ENCODE results near the gene RND2.
"Not testable (repeated sequence)": the region's sequence is repeated elsewhere in the genome, so short reads cannot be mapped to it uniquely, and the experiment has no call there.

Gene RND2, protein sequence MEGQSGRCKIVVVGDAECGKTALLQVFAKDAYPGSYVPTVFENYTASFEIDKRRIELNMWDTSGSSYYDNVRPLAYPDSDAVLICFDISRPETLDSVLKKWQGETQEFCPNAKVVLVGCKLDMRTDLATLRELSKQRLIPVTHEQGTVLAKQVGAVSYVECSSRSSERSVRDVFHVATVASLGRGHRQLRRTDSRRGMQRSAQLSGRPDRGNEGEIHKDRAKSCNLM

DNA sequence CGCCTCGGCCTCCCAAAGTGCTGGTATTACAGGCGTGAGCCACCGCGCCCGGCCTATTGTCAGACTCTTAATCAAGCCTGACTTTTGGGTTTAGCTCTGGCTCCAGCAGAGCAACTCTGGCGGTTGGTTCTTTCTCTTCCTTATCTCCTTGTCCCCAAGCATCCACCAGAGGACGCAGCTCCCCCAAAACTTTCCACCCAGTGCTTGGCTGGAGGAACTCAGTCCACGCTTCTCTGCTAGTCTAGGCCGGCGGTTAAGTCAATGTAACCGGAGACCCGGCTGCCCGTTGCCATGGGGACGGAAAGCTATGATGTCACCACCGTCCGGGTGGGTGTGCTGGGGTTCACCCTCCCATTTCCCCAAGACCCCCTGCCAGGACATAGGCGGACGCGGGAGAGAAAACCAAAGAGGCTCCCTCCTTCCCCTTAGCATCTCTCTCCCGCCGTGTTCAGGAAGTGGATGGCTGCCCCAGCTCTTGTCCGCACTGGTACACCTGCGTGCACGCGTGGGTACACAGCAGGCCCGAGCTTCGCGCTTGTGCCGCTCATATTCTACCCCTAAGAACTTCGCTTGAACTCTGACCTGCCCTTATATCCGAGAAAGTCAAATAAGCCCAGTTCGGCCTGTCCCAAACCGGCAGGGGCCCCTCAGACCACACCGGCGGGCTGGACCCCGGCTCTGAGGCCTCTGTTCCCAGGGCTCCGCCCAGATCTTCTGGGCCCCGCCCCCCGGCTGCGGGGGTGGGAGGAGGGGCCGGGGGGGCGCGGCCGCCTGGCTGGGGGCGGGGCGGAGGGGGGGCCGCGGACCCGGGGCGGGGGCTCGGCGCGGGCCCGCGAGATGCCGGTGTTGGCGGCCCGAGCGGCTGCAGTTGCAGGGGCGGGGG is at the start of gene RND2:
RND2 (plus strand) TSS at position 825 of the 883 bp plus-strand sequence. CDS start 117 bp downstream, outside the sequence.
- peak; percentile 47 to 74 (median 66) for DNase-seq (ENCODE audit: low read depth in 3 of 3)

DNA sequence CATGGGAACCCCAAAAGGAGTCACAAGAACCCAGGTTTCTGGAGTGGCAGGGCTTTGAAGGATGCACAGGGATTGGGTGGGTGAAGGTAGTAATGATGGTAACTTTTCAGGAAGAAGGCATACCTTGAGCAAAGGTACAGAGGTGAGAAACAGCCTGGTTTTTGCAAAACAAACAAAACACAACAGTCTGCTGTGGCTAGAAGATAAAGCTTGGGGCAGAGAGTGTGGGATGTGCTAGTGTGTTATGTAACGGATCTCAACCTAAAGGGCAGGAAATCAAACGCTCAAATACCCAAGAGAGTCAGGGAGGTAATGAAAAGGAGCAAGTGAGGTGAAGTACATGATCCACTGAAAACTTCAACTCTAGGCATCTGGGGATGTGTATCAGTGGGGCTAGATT is 49.8 kb upstream of the RND2 start:
- DNase-seq (ENCODE audit: low read depth in 3 of 3): no peak

GRCh38 chr17:42975701-42976100 is 49.3 kb upstream of the RND2 start:
- not testable (repeated sequence) for DNase-seq (ENCODE audit: low read depth in 3 of 3)

DNA sequence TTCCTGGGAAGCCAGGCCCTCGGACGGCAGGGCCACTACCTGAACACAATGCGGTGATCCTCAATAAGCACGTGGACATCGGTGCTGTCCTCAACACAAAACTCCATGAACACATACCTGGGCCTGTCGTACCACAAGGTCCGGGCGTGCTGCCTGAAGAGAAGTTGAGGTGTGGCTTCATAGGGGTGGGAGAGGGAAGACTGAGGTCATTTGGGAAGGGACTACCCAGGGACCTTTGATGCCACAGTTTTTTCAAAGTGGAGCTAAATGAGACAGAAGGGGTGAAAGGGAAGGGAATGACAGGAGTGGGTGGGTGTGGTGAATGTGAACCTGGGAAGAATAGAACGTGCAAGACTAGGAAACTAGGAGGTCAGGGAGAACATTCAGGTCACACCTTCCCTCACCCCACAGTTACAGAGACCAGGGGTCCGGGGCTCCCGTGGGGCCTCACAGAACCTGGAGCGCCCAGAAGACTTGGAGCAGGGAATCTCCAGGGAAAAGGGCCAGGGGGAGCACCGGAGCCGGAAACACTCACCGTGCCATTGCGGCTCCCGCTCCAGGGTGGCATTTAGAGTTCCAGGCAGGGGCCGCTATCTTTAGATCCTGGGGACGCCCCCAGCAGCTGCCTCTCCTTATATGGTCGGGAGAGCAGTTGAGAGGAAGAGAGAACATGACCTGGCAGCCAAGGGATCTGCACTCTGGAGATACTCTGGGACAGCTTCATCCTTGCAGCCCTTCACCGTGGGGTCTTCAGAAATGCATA is 45.3 kb upstream of the RND2 start, which contains the start of gene PTGES3L:
PTGES3L (minus strand) TSS at position 570 of the 763 bp plus-strand sequence; CDS start at position 543, 27 bp downstream.
- DNase-seq (ENCODE audit: low read depth in 3 of 3): peak in 1 of 3 donors; percentile 10

- peak; percentile 84 to 93 (median 85) for DNase-seq (ENCODE audit: low read depth in 3 of 3)
These were observed 44.7 kb upstream of the RND2 start, which contains the start of gene RUNDC1 for GRCh38 chr17:42980274-42980765. Gene RUNDC1 (plus strand): TSS chr17:42980565. CDS start chr17:42980577, 12 bp downstream.

DNA sequence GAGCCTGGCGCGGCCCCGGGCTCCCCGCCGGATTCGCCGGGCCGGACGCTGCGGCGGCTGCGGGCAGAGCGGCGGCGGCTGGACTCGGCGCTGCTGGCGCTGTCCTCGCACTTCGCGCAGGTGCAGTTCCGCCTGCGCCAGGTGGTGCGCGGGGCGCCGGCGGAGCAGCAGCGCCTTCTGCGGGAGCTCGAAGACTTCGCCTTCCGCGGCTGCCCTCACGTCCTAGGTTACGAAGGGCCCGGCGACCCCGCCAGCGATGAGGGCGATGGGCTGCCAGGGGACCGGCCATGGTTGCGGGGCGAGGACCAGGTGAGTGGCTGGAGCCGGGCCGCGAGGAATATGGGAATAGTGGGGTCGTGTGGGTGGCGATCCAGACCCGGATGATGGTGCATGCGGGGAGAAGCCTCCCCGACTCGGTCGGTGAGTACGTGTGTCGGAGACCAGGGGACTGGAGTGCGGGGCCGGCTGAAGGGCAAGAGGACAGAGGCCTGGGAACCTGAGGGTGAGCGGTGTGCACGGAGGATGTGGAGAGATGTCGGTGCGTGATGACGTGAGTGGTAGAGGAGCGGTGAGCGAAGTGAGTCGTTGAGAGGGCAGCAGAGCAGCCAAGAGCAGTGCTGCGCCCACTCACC is 44.1 kb upstream of the RND2 start:
- DNase-seq (ENCODE audit: low read depth in 3 of 3): peak in 2 of 3 donors; percentile 57 to 63

DNA sequence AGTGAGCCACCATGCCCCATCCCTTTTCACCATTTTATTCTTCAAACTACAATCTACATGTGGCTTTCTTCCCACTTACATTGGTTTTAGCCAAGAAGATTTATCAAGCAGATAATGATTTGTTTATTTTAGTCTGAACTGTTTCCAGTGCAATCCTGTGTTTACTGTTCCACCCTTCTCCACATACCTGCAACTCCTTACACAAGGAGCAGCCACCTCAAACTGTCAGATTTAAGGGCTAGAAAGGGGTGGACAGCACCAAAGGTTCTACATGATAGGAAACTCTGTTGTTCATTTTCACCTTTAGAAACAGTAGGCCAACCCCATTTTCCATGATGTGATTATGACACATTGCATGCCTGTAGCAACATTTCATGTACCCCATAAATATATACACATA is 42.8 kb upstream of the RND2 start:
- no peak for DNase-seq (ENCODE audit: low read depth in 3 of 3)

DNA sequence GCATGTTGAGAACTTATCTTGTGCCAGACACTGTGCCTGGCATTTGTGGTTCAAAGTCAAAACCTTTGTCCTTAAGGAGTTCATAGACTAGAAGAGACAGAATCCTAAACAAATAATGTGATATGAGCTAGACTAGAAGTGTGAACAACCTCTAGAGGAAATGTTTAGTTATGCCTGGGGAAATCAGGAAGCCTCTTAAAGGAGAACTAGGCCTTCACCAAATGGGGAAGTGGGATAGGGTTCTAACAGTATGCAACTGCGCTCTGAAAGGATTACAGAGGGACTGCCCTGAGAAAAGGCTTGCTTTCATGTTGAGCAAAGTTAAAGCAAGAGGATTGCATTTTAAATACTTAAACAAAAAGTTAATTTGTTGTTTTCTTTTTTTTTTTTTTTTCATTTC is 39.8 kb upstream of the RND2 start:
- no peak for DNase-seq (ENCODE audit: low read depth in 3 of 3)

DNA sequence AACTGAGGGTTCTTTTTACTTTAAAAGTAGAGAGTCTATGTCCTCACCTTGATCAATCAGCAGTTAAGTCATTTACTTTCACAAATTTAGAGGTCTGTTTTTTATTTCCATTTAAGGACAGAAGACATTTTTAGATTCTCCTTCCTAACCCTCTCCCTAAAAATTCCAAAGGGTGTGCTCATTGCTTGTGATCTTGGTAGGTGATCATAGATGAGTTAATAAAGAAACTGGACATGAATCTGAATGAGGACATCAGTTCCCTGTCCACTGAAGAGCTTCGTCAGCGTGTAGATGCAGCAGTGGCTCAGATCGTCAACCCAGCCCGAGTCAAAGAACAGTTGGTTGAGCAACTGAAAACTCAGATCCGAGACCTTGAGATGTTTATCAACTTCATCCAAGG is 35.9 kb upstream of the RND2 start:
- no peak for DNase-seq (ENCODE audit: low read depth in 3 of 3)

- DNase-seq (ENCODE audit: low read depth in 3 of 3): no peak
These were observed 35.0 kb upstream of the RND2 start for GRCh38 chr17:42989726-42990652.

DNA sequence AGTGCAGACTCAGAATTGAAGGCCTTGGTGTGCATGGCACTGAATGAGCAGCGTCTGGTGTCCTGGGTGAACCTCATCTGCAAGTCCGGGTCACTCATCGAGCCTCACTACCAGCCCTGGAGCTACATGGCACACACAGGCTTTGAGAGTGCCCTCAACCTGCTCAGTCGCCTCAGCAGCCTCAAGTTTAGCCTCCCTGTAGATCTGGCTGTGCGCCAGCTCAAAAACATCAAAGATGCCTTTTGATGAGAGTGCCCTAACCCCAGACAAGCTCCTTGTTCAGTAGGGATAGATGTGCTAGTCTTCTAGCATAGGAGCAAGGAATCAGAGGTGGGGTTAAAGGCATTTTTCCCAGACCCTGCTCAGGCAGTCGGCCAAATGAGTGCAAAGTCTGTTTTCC is 33.6 kb upstream of the RND2 start:
- no peak for DNase-seq (ENCODE audit: low read depth in 3 of 3)

GRCh38 chr17:42992872-42993271 is 32.2 kb upstream of the RND2 start:
- no peak for DNase-seq (ENCODE audit: low read depth in 3 of 3)

DNA sequence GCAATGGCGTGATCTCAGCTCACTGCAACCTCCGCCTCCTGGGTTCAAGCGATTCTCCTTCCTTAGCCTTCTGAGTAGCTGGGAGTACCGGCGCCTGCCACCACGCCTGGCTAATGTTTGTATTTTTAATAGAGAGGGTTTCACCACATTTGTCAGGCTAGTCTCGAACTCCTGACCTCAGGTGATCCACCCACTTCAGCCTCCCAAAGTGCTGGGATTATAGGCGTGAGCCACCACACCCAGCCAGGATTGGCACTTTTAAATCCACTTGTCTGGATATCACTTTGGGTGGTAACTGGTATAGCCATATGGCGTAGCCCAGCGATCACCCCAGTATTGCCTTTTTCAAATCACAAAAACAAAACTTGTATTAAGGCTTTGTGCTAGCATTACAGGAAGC is 31.1 kb upstream of the RND2 start:
- not testable (repeated sequence) for DNase-seq (ENCODE audit: low read depth in 3 of 3)

DNA sequence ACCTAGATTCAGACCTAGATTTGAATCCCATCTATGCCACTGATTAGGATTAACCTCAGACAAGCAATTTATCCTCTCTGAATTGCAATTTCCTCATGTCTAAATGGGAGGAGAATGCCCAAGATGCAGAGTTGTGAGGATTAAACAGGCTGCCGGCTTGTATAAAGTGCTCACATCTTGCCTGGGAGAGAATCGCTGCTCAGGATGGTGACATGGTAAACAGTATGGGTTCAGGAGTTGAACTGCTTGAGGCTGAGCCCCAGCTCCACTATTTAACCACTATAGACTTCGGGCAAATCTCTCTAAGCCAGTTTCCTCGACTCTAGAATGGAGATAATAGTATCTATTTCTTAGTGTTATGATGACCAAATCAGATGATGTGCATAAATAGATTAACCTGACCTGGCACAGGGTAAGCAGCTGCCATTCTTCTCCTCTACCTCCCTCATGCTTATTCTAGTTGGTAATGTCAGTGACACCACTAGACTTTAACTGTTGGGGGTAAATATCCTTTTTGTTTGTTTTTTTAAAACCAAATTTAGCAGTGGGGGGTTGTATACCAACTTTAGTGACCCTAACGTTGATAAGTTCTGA is 27.5 kb upstream of the RND2 start:
- no peak for DNase-seq (ENCODE audit: low read depth in 3 of 3)

DNA sequence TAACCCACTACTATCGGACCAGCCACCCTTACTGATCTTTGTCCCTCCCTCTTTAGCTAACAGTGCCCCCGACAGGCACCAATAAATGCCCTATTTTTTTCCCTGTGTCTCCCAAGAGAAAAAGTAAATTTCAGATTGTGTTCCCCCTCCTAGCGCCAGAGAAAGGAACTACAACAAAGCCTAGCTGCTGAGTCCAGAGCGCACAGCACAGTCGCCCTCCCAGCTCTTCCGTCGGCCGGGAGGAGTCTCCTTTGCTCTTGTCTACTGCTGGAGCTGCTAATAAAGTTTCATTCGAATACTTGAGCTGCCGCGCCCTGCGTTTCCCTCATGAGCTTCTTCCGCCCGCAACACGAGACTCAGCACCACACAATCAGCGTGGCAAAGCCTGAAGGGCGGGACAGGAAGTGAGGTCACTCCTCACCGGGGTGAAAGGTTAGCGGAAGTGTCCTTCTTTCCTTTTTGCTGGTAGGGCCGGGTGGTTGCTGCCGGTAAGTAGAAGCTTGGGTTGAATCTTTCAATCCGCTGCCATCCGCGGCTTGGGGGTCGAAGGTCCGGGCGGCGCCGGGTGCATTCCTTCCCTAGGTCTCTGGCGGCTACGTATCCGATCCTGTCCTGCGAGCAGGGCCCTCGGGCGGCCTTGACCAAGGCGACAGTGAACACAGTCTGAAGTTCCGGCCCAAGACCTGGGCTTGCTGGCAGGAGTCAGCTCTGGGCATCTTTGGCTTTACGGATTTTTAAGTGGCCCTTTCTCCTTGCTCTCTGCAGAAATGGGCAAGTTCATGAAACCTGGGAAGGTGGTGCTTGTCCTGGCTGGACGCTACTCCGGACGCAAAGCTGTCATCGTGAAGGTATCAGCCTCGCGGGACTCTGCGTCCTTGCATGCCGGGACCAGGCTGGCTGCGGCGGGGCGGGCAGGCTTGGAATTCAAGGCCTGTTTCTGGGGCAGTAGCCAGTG is 26.8 kb upstream of the RND2 start, which contains the start of gene RPL27:
RPL27 (plus strand) TSS at position 436 of the 955 bp plus-strand sequence; CDS start at position 768, 332 bp downstream.
- peak; percentile 91 to 95 (median 91) for DNase-seq (ENCODE audit: low read depth in 3 of 3)

GRCh38 chr17:42999003-42999525 is 26.0 kb upstream of the RND2 start:
- DNase-seq (ENCODE audit: low read depth in 3 of 3): no peak

GRCh38 chr17:43000894-43001293 is 24.1 kb upstream of the RND2 start:
- not testable (repeated sequence) for DNase-seq (ENCODE audit: low read depth in 3 of 3)

DNA sequence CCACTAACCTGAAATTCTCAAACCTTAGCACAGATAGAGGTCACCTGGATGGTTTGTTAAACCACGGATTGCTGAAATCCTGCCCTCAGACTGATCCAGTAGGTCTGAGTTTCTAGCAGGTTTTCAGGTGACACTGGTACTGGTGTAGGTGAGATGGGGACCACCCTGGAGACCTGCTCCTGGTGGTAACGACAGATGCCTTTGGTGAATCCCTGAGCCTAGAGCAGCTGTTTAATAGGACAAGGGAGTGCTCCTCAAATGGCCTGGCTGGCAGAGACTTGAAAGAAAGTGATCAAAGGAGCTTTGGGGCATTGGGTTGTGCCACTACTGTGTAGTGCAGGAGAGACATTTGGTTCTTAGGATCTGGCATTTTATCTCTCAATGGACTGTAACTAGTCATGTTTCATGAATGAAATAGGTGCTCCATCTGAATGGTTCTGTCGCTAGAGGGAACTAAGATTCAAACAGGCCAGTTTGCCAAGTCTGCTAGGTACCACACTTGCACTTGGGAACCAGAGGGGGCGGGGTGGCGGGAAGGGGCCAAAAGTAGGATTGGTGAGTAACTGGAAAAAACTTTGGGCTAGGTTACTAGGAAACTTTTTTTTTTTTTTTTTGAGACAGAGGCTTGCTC is 21.4 kb upstream of the RND2 start:
- DNase-seq (ENCODE audit: low read depth in 3 of 3): no peak

Measured in stimulated activated CD4-positive, alpha-beta T cell treated with anti-CD3 and anti-CD28 coated beads, TNF-alpha, amount 100 ng/mL, for 48 hours (primary cell).